GM12872 (cell line): ENCODE data around the gene C9orf50.

Source experiments
- TF ChIP-seq, protein P1 (sequence below): IDR thresholded peaks from 3 replicates; pipeline ENCODE4 v1.5.1; 2011; ENCODE audit warnings: low read depth, mild to moderate bottlenecking, low read length, moderate library complexity; ENCODE audit not compliant: insufficient read depth

C9orf50 gene

DNA sequence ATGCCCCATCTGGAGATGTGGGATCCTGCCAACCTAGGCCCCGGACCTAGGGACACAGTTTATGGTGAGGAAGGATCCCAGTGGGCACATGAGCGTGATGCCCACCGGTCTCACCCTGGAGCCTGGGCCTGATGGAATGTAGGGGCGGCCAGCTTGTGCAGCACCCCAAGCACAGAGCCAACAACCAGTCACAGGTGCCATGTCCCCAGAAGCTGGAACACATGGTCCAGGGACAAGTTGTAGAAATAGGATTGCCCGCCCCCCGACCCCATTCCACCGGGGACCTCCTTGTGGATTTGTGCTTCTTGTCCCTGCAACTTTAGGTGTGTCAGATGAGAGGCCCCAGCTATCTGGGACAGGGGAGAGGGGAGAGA is 48.9 kb downstream of the C9orf50 start:
- TF ChIP-seq, protein P1, sequence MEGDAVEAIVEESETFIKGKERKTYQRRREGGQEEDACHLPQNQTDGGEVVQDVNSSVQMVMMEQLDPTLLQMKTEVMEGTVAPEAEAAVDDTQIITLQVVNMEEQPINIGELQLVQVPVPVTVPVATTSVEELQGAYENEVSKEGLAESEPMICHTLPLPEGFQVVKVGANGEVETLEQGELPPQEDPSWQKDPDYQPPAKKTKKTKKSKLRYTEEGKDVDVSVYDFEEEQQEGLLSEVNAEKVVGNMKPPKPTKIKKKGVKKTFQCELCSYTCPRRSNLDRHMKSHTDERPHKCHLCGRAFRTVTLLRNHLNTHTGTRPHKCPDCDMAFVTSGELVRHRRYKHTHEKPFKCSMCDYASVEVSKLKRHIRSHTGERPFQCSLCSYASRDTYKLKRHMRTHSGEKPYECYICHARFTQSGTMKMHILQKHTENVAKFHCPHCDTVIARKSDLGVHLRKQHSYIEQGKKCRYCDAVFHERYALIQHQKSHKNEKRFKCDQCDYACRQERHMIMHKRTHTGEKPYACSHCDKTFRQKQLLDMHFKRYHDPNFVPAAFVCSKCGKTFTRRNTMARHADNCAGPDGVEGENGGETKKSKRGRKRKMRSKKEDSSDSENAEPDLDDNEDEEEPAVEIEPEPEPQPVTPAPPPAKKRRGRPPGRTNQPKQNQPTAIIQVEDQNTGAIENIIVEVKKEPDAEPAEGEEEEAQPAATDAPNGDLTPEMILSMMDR, result no peak

DNA sequence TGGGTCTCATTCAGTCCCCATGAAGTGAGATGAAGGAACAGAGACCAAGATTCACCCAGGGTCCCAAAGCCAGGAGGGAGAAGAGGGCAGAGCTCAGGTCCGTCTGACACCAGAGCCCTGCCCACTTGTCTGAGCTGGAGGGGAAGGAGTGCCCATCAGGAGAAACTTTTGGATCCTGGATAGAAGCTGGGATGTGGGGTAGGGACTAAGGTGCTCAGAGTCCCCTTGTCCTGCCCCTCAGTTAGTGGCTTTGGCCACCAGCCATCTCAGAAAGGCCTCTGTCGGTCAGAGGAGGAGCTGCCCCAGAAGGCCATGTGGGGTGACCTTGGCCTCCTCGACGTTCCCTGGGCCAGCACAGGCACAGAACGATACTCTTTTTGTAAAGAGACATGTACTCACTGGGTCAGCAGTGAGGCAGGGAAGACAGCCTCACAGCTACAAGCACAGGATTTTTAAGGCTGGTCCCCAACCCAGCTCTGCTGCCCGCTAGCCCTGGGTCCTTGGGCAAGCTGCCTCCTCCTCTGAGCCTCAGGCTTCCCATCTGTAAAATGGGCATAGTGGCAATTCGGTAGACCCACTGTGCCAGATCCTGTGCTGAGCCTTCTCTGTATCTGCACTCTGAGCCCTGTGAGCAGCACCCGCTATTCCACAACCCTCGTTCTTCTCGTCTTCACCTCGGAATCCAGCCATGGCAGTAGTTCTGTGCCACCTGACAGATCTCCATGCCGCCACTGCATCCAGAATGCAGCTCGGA is 49.4 kb downstream of the C9orf50 start:
- TF ChIP-seq, protein P1, result no peak

DNA sequence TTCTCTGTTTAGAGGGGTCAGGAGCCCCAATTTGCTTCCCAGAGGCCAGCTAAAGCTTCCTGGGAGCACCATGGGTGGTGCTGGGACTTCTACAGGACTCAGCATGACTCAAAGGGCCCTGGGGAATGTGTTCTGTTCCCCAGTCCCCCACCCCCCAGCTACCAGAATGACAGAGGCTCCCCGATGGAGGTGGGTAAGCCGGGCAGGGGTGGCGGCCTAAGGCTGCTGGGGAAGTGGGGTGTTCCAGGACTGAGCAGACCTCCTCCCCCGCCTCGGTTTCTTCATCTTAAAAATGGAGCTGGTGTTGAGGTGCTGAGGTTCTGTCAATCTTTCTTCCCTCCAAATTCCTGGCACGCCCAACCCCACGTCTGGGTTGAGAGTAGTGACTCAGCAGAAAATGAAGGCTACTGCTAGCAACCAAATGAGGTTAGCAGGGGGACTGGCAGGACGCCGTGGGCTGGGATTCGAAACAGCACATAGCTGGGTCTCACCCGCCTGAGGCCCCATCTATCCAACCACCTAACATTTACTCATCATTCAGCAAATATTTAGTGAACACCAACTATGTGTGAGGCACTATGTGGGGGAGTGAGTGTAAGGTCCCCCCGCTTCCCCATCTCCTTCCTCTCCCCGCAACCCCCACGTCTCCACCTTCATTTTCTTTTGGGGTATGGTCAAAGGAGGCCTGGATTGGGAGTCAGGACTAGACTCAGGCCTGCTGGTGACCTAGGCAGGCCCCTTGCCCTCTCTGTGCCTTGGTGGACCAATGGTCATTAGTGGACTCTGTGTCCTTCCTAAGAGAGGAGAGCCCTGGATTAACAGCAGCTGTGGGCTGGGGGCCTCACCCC is 50.2 kb downstream of the C9orf50 start:
- TF ChIP-seq, protein P1, result no peak

DNA sequence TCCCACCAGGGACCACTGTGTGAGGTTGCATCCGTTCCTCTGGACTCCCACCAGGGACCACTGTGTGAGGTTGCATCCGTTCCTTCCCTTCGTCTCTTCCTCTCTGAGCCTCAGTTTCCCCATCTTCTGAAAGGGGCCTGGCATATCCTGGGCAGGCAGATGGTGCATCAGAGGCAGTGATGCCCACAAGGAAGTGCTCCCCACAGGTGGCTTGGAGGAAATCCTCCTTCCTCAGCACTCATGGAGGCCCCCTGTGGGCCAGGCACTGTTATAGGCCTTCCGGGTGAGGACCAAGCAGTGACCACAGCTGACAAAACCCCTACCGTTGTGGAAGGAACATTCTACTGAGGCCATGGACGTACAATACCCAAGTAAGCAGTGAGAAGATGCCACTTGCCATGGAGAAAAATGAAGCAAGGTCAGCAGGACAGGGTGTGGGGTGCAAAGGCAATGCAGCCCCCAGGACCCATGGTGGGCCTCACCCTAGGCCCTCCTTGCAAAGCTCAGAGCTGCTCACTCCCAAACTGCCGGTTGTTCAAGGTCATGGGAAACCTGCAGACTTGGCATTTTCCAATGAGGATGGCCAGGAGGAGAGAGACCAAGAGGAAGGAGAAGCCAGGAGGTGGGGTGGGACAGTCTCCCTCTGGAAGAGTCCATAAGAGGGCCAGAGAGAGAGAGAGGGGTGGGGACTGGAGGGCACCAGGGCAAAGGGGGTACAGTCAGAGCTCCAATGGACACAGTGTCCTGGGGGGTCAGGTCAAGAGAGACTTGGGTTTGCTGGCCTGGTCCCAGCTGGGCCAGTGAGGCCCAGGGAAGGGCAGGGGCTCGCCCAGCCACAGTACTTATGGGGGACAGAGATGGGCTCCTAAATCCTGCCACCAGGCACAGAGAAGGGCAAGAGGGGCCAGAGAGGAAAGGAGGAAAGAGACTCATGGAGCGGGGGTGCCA is 51.1 kb downstream of the C9orf50 start:
- TF ChIP-seq, protein P1, result peak; percentile 40; the same call in 1 of the 3 replicates

DNA sequence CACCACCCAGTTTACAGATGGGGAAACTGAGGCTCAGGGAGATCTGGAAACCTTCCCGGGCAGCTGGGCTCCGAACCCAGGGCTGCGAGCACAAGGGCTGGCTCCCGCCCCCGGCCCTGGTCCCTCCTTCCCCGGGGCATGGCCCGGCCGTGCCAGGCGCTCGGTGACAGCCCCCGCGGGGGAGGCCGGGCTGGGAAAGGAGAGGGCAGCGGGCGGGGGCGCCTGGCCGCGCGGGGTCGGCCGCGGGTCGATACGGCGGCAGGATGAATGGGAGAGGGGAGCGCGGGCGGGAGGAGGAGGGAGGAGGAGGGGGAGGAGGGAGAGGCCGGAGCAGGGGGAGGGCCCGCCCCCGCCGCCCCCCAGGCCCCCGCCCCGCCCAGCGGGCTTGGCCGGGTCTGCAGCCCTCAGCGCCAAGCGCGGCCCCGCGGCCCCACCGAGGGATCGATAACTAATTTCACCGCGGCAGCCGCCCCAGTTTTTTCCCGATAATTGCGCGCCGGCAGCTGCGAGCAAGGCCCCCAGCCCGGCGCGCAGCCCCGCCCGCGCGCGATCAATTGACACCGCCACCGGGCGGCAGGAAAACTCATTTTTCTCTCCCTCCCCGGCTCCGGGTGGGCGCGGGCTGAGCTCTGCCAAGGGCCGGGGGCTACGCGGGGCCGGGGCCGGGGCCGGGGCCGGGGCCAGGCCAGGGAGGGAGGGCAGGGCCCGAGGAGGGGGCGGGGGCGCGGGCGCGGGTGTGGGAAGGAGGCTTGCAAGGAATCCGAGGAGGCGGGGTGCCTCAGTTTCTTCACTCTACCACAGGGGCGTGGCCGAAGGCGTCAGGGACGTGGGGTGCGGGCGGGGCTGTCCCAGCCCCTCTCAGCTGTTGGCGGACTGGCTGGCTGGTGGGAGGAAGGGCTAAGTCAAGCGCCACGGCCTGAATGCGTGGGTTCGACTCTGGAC is 52.1 kb downstream of the C9orf50 start:
- TF ChIP-seq, protein P1, result no peak

DNA sequence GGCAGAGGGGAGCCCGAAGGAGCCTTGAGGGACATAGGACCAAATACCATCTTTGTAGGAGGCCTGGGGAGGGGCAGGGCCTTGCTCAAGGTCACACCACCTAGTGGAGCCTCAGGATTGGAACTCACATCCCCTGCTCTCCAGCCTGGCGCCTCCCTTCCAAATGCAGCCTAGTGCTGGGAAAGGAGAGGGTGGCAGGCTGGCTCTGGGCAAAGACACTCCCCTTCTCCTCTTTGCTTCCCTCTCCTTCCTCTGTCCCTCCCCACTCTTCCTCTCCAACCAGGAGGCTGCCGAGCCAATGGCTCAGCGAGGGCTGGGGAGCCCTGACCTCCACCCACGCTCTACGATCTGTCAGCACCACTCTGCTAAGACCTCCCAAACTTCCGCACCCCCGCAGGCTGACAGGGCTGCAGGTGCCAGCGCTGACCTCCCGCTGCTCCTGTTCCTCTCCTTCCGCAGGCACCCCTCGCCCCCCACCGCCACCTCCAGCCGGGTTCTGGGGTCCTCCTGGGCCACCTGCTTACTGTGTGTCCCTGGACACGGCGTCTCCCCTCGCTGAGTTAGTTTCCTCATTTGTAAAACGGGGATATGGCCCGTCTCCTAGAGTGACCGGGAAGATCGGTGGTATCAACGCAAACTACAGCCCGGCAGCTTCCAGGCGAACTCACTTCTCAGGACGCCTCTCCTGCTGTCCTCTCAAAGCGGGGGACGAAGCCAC is 52.9 kb downstream of the C9orf50 start:
- TF ChIP-seq, protein P1, result no peak
